ENCODE results near the gene NDFIP2.
"Not testable (repeated sequence)": the region's sequence is repeated elsewhere in the genome, so short reads cannot be mapped to it uniquely, and the experiment has no call there.

The NDFIP2 gene

DNA sequence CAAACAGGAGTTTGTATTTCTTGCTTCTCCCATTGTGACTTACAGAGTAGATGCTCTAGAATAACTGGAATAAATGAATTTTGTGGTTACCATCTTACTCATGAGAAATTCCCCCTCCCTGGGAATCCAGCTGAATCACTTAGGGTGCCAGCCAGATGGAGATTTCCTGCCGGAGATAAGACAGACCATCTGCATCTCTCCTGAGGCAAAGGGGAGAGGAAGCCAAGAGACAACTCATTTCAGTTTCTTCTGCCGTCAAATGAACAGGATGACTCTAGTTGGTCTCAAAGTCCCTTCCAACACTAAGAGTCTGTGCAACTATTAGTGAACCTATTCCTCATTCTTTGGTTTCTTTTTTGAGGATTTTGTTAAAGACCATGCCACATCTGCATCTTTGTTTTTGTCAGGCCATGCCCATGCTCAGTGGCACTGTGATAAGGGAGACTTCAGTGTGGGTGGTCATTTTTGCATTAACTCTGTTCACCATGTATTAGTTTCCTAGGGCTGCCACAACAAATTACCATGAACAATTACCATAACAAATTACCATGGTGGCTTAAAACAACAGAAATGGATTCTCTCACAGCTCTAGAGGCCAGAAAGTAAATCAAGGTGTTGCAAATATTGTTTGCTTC lies 112.8 kb downstream of the NDFIP2 start:
- DNase-seq (ENCODE audit: low spot score), result no peak

- not testable (repeated sequence) for DNase-seq (ENCODE audit: low spot score)
Measured at GRCh38 chr13:79600146-79600545, 119.2 kb downstream of the NDFIP2 start.

- no peak for DNase-seq (ENCODE audit: low spot score)
Measured at GRCh38 chr13:79602936-79603335, 122.0 kb downstream of the NDFIP2 start.

- DNase-seq (ENCODE audit: low spot score), result no peak
Measured at GRCh38 chr13:79604752-79605151, 123.8 kb downstream of the NDFIP2 start.

Data from AG08396 (cell line).